H1 (cell line): ENCODE results near the gene CXCL16. TPM values are rescaled to one million over a fixed set of nuclear protein-coding genes. Genes with fewer than 3 reads are reported as not detected.

Experiments
- CTCF ChIA-PET: fragments of 300-600 bp; sonication (Branson Sonifier 250); formaldehyde crosslinking; loops from one replicate; lab custom pipeline; 2021; ENCODE audit not compliant: partially characterized antibody; lab: Charles Lee
- POLR2A ChIA-PET: fragments of 300-600 bp; sonication (Branson Sonifier 250); formaldehyde crosslinking; loops from one replicate; lab custom pipeline; 2021; ENCODE audit warnings: inconsistent platforms; ENCODE audit not compliant: partially characterized antibody; lab: Charles Lee
- DNase-seq, 2 experiments: peaks; one replicate each; pipeline versions ENCODE4 v3.0.0 to v3.0.0-alpha.2; 2010 to 2022; ENCODE audit warnings: low spot score in 2 of 2, low read depth in 1 of 2, mixed read lengths in 1 of 2
- FAIRE-seq: peaks from 2 replicates; lab custom pipeline; 2011; peaks lifted over from hg19 to GRCh38; lab: Jason Lieb, UNC
- H2AFZ ChIP-seq: 2 replicates; pipeline ENCODE4 v1.8.1; 2012; ENCODE audit warnings: low read length, inconsistent platforms
- H2AK5ac ChIP-seq: 2 replicates; pipeline ENCODE4 v1.6.1; 2013; ENCODE audit warnings: low read depth, low read length
- H2BK120ac ChIP-seq: replicated peaks from 2 replicates; pipeline ENCODE3; 2013; ENCODE audit warnings: low read depth, low read length, inconsistent platforms
- H2BK12ac ChIP-seq: 2 replicates; pipeline ENCODE4 v1.6.1; 2013; ENCODE audit warnings: low read depth, low read length
- H2BK15ac ChIP-seq: 2 replicates; pipeline ENCODE4 v1.6.1; 2013; ENCODE audit warnings: low read length
- H2BK20ac ChIP-seq: 2 replicates; pipeline ENCODE4 v1.6.1; 2013; ENCODE audit warnings: low read length
- H2BK5ac ChIP-seq: 2 replicates; pipeline ENCODE4 v1.6.1; 2013; ENCODE audit warnings: low read depth, low read length
- H3K14ac ChIP-seq: 2 replicates; pipeline ENCODE4 v1.6.1; 2013; ENCODE audit warnings: inconsistent platforms; ENCODE audit not compliant: insufficient read length
- H3K18ac ChIP-seq: 2 replicates; pipeline ENCODE4 v1.6.1; 2013; ENCODE audit warnings: low read length; ENCODE audit errors: extremely low read depth
- H3K23ac ChIP-seq: 2 replicates; pipeline ENCODE4 v1.6.1; 2013; ENCODE audit warnings: inconsistent platforms; ENCODE audit not compliant: insufficient read length
- H3K23me2 ChIP-seq: 2 replicates; pipeline ENCODE4 v1.6.1; 2013; ENCODE audit warnings: low read depth, low read length
- H3K27ac ChIP-seq: 2 replicates; pipeline ENCODE4 v1.6.1; 2011; ENCODE audit warnings: low read depth, low read length, inconsistent platforms
- H3K27me3 ChIP-seq, 4 experiments: replicated peaks in 1 of 4; 1 replicate in 1 of 4; 2 replicates in 3 of 4; pipeline versions ENCODE4 v1.6.1 to v1.8.1; 2011 to 2013; ENCODE audit warnings: low read length in 3 of 4, mild to moderate bottlenecking in 3 of 4, inconsistent platforms in 2 of 4, mixed read lengths in 2 of 4, moderate library complexity in 1 of 4; ENCODE audit not compliant: control insufficient read depth in 3 of 4, insufficient read depth in 3 of 4; ENCODE audit errors: extremely low read depth in 1 of 4
- H3K36me3 ChIP-seq, 4 experiments: 2 replicates each; pipeline versions ENCODE4 v1.6.1 to v1.8.1; 2011 to 2013; ENCODE audit warnings: mild to moderate bottlenecking in 4 of 4, low read length in 3 of 4, moderate library complexity in 2 of 4, control low read depth in 1 of 4, inconsistent platforms in 1 of 4; ENCODE audit not compliant: insufficient read depth in 4 of 4, control insufficient read depth in 2 of 4
- H3K4ac ChIP-seq: replicated peaks from 2 replicates; pipeline ENCODE3; 2013; ENCODE audit warnings: low read length, low read depth, mixed read lengths, inconsistent platforms; ENCODE audit not compliant: insufficient read length
- H3K4me1 ChIP-seq, 4 experiments: replicated peaks in 1 of 4; 1 replicate in 1 of 4; 2 replicates in 3 of 4; pipeline versions ENCODE4 v1.6.1 to v1.8.1; 2011 to 2013; ENCODE audit warnings: low read length in 3 of 4, inconsistent platforms in 2 of 4, mixed read lengths in 1 of 4; ENCODE audit not compliant: insufficient read depth in 4 of 4, control insufficient read depth in 3 of 4
- H3K4me2 ChIP-seq, 2 experiments: 2 replicates each; pipeline versions ENCODE4 v1.6.1 to v1.8.1; 2011 to 2013; ENCODE audit warnings: low read depth in 2 of 2, low read length in 2 of 2, control low read depth in 1 of 2, inconsistent platforms in 1 of 2, mild to moderate bottlenecking in 1 of 2; ENCODE audit not compliant: insufficient read depth in 1 of 2
- H3K4me3 ChIP-seq, 4 experiments: fragments of 200-600, 300-600 bp in 1 of 4; sonication (generic), shearing (Covaris generic), sonication (Bioruptor Twin) in 1 of 4; 2 replicates each; pipeline versions ENCODE4 v1.5.1 to v1.8.1; 2011 to 2016; ENCODE audit warnings: low read length in 4 of 4, low read depth in 3 of 4, control low read depth in 2 of 4, inconsistent platforms in 2 of 4, mild to moderate bottlenecking in 2 of 4, mixed read lengths in 1 of 4, moderate library complexity in 1 of 4; ENCODE audit not compliant: insufficient read depth in 2 of 4; ENCODE audit errors: extremely low read depth in 1 of 4
- H3K56ac ChIP-seq: replicated peaks from 2 replicates; pipeline ENCODE3; 2013; ENCODE audit warnings: low read depth, mild to moderate bottlenecking, mixed read lengths, low read length, inconsistent platforms; ENCODE audit not compliant: insufficient read length
- H3K79me1 ChIP-seq: 2 replicates; pipeline ENCODE4 v1.6.1; 2013; ENCODE audit warnings: low read depth, low read length, control low read depth
- H3K79me2 ChIP-seq, 2 experiments: 2 replicates each; pipeline versions ENCODE4 v1.6.1 to v1.8.1; 2012 to 2013; ENCODE audit warnings: low read length in 2 of 2, mild to moderate bottlenecking in 2 of 2, inconsistent platforms in 1 of 2; ENCODE audit not compliant: insufficient read depth in 2 of 2, control insufficient read depth in 1 of 2
- H3K9ac ChIP-seq, 4 experiments: replicated peaks in 1 of 4; 1 replicate in 1 of 4; 2 replicates in 3 of 4; pipeline versions ENCODE4 v1.6.1 to v1.8.1; 2011 to 2013; ENCODE audit warnings: low read depth in 3 of 4, low read length in 3 of 4, control low read depth in 2 of 4, mild to moderate bottlenecking in 2 of 4, moderate library complexity in 2 of 4, inconsistent platforms in 1 of 4; ENCODE audit errors: extremely low read depth in 1 of 4
- H3K9me3 ChIP-seq, 2 experiments: 2 replicates each; pipeline versions ENCODE4 v1.6.1 to v1.8.1; 2012 to 2013; ENCODE audit warnings: mild to moderate bottlenecking in 2 of 2, moderate library complexity in 2 of 2, control low read depth in 1 of 2, inconsistent platforms in 1 of 2, low read depth in 1 of 2, low read length in 1 of 2, mixed read lengths in 1 of 2; ENCODE audit not compliant: insufficient read depth in 2 of 2
- H4K20me1 ChIP-seq, 2 experiments: replicated peaks in 1 of 2; 2 replicates each; pipeline versions ENCODE3 to v1.8.1; 2011 to 2013; ENCODE audit warnings: inconsistent platforms in 2 of 2, low read length in 2 of 2, mild to moderate bottlenecking in 1 of 2; ENCODE audit not compliant: insufficient read depth in 2 of 2, control insufficient read depth in 1 of 2
- H4K5ac ChIP-seq: 2 replicates; pipeline ENCODE4 v1.6.1; 2013; ENCODE audit warnings: low read length, low read depth, mixed read lengths, inconsistent platforms; ENCODE audit not compliant: insufficient read length
- H4K8ac ChIP-seq: 2 replicates; pipeline ENCODE4 v1.8.0; 2013; ENCODE audit warnings: mild to moderate bottlenecking, moderate library complexity, low read length, inconsistent platforms; ENCODE audit not compliant: insufficient read depth; ENCODE audit errors: extremely low read depth
- H4K91ac ChIP-seq: replicated peaks from 2 replicates; pipeline ENCODE3; 2013; ENCODE audit warnings: low read length, mixed read lengths, inconsistent platforms; ENCODE audit not compliant: insufficient read length
- BACH1 ChIP-seq: IDR thresholded peaks from 2 replicates; pipeline ENCODE4 v1.6.1; 2012; ENCODE audit warnings: low read length, improper control_type of control experiment
- FOSL1 ChIP-seq: IDR thresholded peaks from 2 replicates; pipeline ENCODE4 v1.6.1; 2011; ENCODE audit warnings: mild to moderate bottlenecking, low read depth, low read length, moderate library complexity; ENCODE audit not compliant: insufficient read depth
- PHF8 ChIP-seq: fragments of 200-600 bp; sonication (generic); conservative IDR thresholded peaks from 2 replicates; pipeline ENCODE4 v1.7.1; 2012; ENCODE audit warnings: low read depth, mild to moderate bottlenecking, inconsistent platforms, low read length, moderate library complexity
- POLR2AphosphoS5 ChIP-seq: IDR thresholded peaks from 2 replicates; pipeline ENCODE4 v1.6.1; 2011; ENCODE audit warnings: low read depth, low read length
- RFX5 ChIP-seq: IDR thresholded peaks from 2 replicates; pipeline ENCODE4 v1.6.1; 2011; ENCODE audit warnings: low read depth, low read length, improper control_type of control experiment, borderline replicate concordance
- SP4 ChIP-seq: IDR thresholded peaks from 2 replicates; pipeline ENCODE4 v1.6.1; 2012; ENCODE audit warnings: low read length, inconsistent platforms
- SRF ChIP-seq: IDR thresholded peaks from 2 replicates; pipeline ENCODE4 v1.6.1; 2011; ENCODE audit warnings: mild to moderate bottlenecking, low read depth, low read length, moderate library complexity
- TAF7 ChIP-seq: optimal IDR thresholded peaks from 2 replicates; pipeline ENCODE3; 2011; ENCODE audit warnings: low read depth, mild to moderate bottlenecking, inconsistent platforms, low read length, moderate library complexity, borderline replicate concordance
- WGBS, 2 experiments: shearing (Covaris generic) in 1 of 2; methylation state at CpG; one replicate each; pipeline versions ENCODE4 v1.1.6 to v1.1.7; 2013 to 2015; ENCODE audit warnings: low lambda C conversion rate in 2 of 2, mixed read lengths in 2 of 2, inconsistent platforms in 1 of 2, low coverage in 1 of 2, missing lambda C conversion rate in 1 of 2; ENCODE audit not compliant: insufficient replicate concordance in 2 of 2, insufficient coverage in 1 of 2, insufficient read length in 1 of 2; ENCODE audit errors: extremely low coverage in 1 of 2, missing lambda C conversion rate in 1 of 2; 5-methylcytosine and 5-hydroxymethylcytosine counted together
- polyA plus RNA-seq, 7 experiments: library from polyadenylated mRNA; depleted of rRNA in 3 of 7; stranded (reverse) in 5 of 7; unstranded in 2 of 7; fragments of >200 nt in 5 of 7; fragments of 200-250 nt in 2 of 7; gene quantifications; 1 replicate in 5 of 7; 2 replicates in 1 of 7; 4 replicates in 1 of 7; pipeline versions ENCODE4 v1.2.1 to v1.2.3, GENCODE V29; 2011 to 2013; ENCODE audit warnings: missing spikeins in 2 of 7, mixed read lengths in 2 of 7
- total RNA-seq: library from RNA; stranded (reverse); fragmentation: NEBNext Ultra II Directional; extraction: Animal tissue kit (Norgen Biotek cat#: 25700); gene quantifications from 2 replicates; pipeline ENCODE4 v1.2.1, GENCODE V29; 2021

The CXCL16 gene
- total and polyA plus RNA-seq, 2 of the 8 experiments (the other 6 are each of a cell fraction or from before 2014, with no cell fraction given) = 3.5 to 4.8 TPM

DNA sequence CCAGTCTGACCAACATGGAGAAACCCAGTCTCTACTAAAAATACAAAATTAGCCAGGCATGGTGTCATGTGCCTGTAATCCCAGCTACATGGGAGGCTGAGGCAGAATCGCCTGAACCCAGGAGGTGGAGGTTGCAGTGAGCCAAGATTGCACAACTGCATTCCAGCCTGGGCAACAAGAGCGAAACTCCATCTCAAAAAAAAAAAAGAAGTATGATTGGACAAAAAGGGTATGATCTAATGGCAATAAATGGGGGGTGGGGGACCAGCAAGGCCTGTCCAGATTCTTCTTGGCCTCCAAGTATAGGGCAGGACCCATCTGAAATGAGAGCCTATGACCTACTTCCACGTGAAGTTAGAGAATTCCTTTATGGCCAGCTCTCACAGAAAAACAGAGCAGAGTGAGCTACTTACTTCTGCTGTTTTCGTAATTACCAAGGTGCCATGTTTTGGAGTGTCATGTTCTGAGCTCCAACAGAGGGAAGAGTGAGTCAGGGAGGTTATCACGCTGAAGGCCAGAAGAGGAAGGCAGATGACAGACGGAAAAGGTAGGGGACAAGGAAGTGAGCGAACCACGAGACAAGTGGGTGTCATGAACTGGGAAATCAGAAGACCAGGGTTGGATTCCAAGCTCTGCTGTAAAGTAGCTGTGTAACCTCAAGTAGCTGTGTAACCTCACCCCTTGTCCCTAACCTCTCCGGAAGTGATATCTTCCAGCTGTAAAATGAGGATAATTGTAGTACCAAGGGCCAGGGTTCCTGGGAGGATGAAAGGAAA, 3.7 kb downstream of the CXCL16 start:
- H2AFZ ChIP-seq = no peak overlapping the region

More for the DNA sequence above, 3.7 kb downstream of the CXCL16 start:
- H2AK5ac ChIP-seq = no peak overlapping the region; the same call in 1 of the 2 replicates
- no peak overlapping the region for H4K8ac ChIP-seq
- H2BK12ac ChIP-seq = no peak overlapping the region
- H3K4ac ChIP-seq = no peak overlapping the region
- H4K91ac ChIP-seq = no peak overlapping the region
- H2BK5ac ChIP-seq = no peak overlapping the region
- peaks cover 0 to 10% (median 7%) of the 10 kb centered on the region in 4 experiments; a peak in 5 of 7 replicates for H3K4me1 ChIP-seq
- H2BK15ac ChIP-seq = no peak overlapping the region
- no peaks in the 10 kb centered on the region for H3K79me1 ChIP-seq
- H3K27me3 ChIP-seq = peaks cover 29 to 47% (median 36%) of the 10 kb centered on the region in 4 experiments
- no peak overlapping the region for H3K56ac ChIP-seq
- H3K4me2 ChIP-seq = no peak overlapping the region
- H2BK120ac ChIP-seq = no peak overlapping the region
- H3K36me3 ChIP-seq = no peaks in the 10 kb centered on the region; a peak in 1 of 8 replicates
- no peak overlapping the region for H3K23ac ChIP-seq
- no peak overlapping the region for H3K4me3 ChIP-seq
- no peaks in the 10 kb centered on the region for H3K79me2 ChIP-seq
- DNase-seq (no peak), FAIRE-seq (no peak)
- CTCF ChIA-PET = interaction anchor here (0.6 to 2.1 kb wide), 5 partner anchors 46 to 170 kb away, joined by 3 to 6 read pairs (median 3); partner anchors contain the start of gene GLTPD2
- 76% methylated on average over 8 of the region's 9 CpGs; no CpG with 5 or more reads in 1 of the 2 experiments for WGBS, 2 experiments
- H3K14ac ChIP-seq = no peak overlapping the region
- peaks cover 2 to 6% of the 10 kb centered on the region in 2 experiments for H4K20me1 ChIP-seq
- H3K23me2 ChIP-seq = peaks cover 17% of the 10 kb centered on the region; the same call in 1 of the 2 replicates
- H3K18ac ChIP-seq = no peak overlapping the region
- no peak overlapping the region for H3K27ac ChIP-seq
- no peak overlapping the region for H2BK20ac ChIP-seq
- no peak overlapping the region for H4K5ac ChIP-seq
- no peak for TF ChIP-seq TAF7
- TF ChIP-seq SRF = no peak
- no peak for TF ChIP-seq POLR2AphosphoS5
- no peak for TF ChIP-seq RFX5
- no peak for TF ChIP-seq BACH1
- TF ChIP-seq PHF8 = no peak
- no peak for TF ChIP-seq FOSL1
- TF ChIP-seq SP4 = no peak
- no peak overlapping the region for H3K9ac ChIP-seq
- no peaks in the 10 kb centered on the region; a peak in 1 of 4 replicates for H3K9me3 ChIP-seq
- POLR2A ChIA-PET = interaction anchor here (0.6 to 1.2 kb wide), 3 partner anchors 27 to 122 kb away, joined by 3 to 6 read pairs (median 4); no protein-coding TSS in a partner anchor
